Tibial nerve (tissue), 4 donors: ENCODE results near the gene DAZAP1.

Source experiments
- CTCF ChIP-seq, 5 experiments: fragments of 200-600 bp in 3 of 5; fragments of 450-650 bp in 2 of 5; sonication (generic) in 3 of 5; IDR thresholded peaks; one replicate each; pipeline ENCODE4 v1.5.1; 2016 to 2019; ENCODE audit warnings: antibody characterized with exemption in 5 of 5, mild to moderate bottlenecking in 3 of 5, moderate library complexity in 2 of 5
- EP300 ChIP-seq, 2 donors: sonication (generic); formaldehyde crosslinking; IDR thresholded peaks; one replicate each; pipeline ENCODE4 v1.6.1; 2017; ENCODE audit warnings: antibody characterized with exemption in 2 of 2, mild to moderate bottlenecking in 1 of 2

- TF ChIP-seq CTCF (IDR thresholded peaks at IDR 0.05) (no peak), EP300 (IDR thresholded peaks at IDR 0.05) (no peak)
These were observed 43.6 kb downstream of the DAZAP1 start for GRCh38 chr19:1450735-1451731.
